GM12865 (cell line): ENCODE measurements around the gene HAUS8.
A peak's percentile ranks its signal among the peaks of the same experiment; 100 is the strongest.

Source experiments
- DNase-seq: peaks from one replicate; pipeline ENCODE4 v3.0.0; 2010; ENCODE audit warnings: low read depth
- H3K4me3 ChIP-seq: 2 replicates; pipeline ENCODE4 v1.5.1; 2011; ENCODE audit warnings: mild to moderate bottlenecking, low read depth, low read length, control low read depth
- CTCF ChIP-seq: IDR thresholded peaks from 2 replicates; pipeline ENCODE4 v1.5.1; 2011; ENCODE audit warnings: low read length, control low read depth, low read depth, inconsistent platforms; ENCODE audit not compliant: insufficient read depth; ENCODE audit errors: missing control alignments

Gene HAUS8

GRCh38 chr19:17114414-17114831 lies 39.2 kb upstream of the HAUS8 start:
- no peak for TF ChIP-seq CTCF
- H3K4me3 ChIP-seq, result no peak overlapping the region
- no peak for DNase-seq

- no peak overlapping the region for H3K4me3 ChIP-seq
- TF ChIP-seq CTCF, result no peak
- DNase-seq, result no peak
Observed at GRCh38 chr19:17113127-17113785, 38.0 kb upstream of the HAUS8 start.

GRCh38 chr19:17112700-17113099 lies 37.4 kb upstream of the HAUS8 start:
- no peak for DNase-seq
- H3K4me3 ChIP-seq, result no peak overlapping the region
- no peak for TF ChIP-seq CTCF

GRCh38 chr19:17112271-17112670 lies 37.0 kb upstream of the HAUS8 start:
- TF ChIP-seq CTCF, result no peak
- no peak for DNase-seq
- no peak overlapping the region for H3K4me3 ChIP-seq

- no peak for DNase-seq
- no peak overlapping the region for H3K4me3 ChIP-seq
- TF ChIP-seq CTCF, result no peak
Observed at GRCh38 chr19:17111766-17112165, 36.5 kb upstream of the HAUS8 start.

GRCh38 chr19:17110599-17110966 lies 35.3 kb upstream of the HAUS8 start:
- TF ChIP-seq CTCF, result no peak
- DNase-seq, result no peak
- no peak overlapping the region for H3K4me3 ChIP-seq

GRCh38 chr19:17109962-17110598 lies 34.8 kb upstream of the HAUS8 start:
- H3K4me3 ChIP-seq, result peak overlapping the region; percentile 45
- peak; percentile 86 for DNase-seq
- TF ChIP-seq CTCF, result no peak
